ENCODE measurements around the gene LRP1B. TPM values are rescaled to one million over a fixed set of nuclear protein-coding genes. Genes with fewer than 3 reads are reported as not detected.

The LRP1B gene
- total RNA-seq, 4 donors from 2014 or later, result 0.85 to 3.3 (median 1.1) TPM; not detected in 1

DNA sequence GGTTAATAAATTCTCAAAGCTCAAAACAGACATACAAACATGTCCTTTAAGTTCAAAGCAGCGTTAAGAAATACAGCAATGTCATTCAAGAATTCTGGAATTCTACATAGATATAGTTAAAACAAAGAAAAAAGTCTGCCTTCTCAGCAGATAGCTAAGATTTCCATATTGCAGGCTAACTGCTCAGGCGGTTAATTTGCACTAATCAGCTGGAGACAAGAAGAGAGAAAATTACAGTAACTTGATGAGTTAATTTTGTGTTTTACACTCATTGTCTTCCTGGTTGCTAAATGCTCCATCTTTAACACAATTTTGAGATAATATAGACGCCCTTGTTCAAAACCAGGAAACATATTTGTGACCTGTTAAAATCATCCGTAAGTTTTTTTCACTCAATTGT is 1012.0 kb downstream of the LRP1B start:
- H3K4me3 ChIP-seq, result no peak overlapping the region
- no peaks in the 10 kb centered on the region for H3K9me3 ChIP-seq
- no peaks in the 10 kb centered on the region for H3K36me3 ChIP-seq
- DNase-seq, result no peak
- no peaks in the 10 kb centered on the region for H3K27me3 ChIP-seq
- H3K4me1 ChIP-seq, result no peaks in the 10 kb centered on the region
- H3K27ac ChIP-seq, result no peak overlapping the region
- TF ChIP-seq, protein P1, sequence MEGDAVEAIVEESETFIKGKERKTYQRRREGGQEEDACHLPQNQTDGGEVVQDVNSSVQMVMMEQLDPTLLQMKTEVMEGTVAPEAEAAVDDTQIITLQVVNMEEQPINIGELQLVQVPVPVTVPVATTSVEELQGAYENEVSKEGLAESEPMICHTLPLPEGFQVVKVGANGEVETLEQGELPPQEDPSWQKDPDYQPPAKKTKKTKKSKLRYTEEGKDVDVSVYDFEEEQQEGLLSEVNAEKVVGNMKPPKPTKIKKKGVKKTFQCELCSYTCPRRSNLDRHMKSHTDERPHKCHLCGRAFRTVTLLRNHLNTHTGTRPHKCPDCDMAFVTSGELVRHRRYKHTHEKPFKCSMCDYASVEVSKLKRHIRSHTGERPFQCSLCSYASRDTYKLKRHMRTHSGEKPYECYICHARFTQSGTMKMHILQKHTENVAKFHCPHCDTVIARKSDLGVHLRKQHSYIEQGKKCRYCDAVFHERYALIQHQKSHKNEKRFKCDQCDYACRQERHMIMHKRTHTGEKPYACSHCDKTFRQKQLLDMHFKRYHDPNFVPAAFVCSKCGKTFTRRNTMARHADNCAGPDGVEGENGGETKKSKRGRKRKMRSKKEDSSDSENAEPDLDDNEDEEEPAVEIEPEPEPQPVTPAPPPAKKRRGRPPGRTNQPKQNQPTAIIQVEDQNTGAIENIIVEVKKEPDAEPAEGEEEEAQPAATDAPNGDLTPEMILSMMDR (IDR thresholded peaks at IDR 0.05), result no peak
- no peak for TF ChIP-seq POLR2A (IDR thresholded peaks at IDR 0.05)

GRCh38 chr2:141113301-141113700 is 1017.5 kb downstream of the LRP1B start:
- no peak for DNase-seq
- Histone ChIP-seq H3K4me1 (no peaks in the 10 kb centered on the region), H3K27ac (no peak overlapping the region), H3K27me3 (no peaks in the 10 kb centered on the region), H3K4me3 (no peak overlapping the region), H3K9me3 (no peaks in the 10 kb centered on the region), H3K36me3 (no peaks in the 10 kb centered on the region)
- no peak for TF ChIP-seq POLR2A (IDR thresholded peaks at IDR 0.05)
- TF ChIP-seq, protein P1 (IDR thresholded peaks at IDR 0.05), result no peak

DNA sequence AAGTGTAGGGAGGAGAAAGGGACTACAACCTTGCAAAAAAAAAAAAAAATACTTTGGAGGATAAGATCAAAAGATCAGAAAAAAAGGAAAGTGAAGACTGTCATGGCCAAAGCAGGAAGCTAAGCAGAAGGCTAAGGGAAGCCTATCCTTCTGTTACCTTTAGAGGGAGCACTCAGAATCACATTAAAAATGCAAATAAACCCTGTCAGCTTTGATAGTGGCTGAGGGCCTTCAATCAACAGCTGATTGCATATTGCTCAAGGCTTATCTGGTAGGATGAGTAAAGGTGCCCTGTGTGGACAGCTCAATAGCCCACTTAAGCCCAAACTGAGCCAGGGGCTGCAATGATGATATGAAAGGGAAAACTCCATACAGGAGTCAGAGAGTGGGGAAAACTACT is 1021.2 kb downstream of the LRP1B start:
- DNase-seq, result no peak
- no peaks in the 10 kb centered on the region for H3K9me3 ChIP-seq
- H3K36me3 ChIP-seq, result no peaks in the 10 kb centered on the region
- TF ChIP-seq POLR2A (IDR thresholded peaks at IDR 0.05), result no peak
- TF ChIP-seq, protein P1 (IDR thresholded peaks at IDR 0.05), result no peak
- H3K4me3 ChIP-seq, result no peak overlapping the region
- H3K4me1 ChIP-seq, result no peaks in the 10 kb centered on the region
- H3K27me3 ChIP-seq, result no peaks in the 10 kb centered on the region
- H3K27ac ChIP-seq, result no peak overlapping the region

DNA sequence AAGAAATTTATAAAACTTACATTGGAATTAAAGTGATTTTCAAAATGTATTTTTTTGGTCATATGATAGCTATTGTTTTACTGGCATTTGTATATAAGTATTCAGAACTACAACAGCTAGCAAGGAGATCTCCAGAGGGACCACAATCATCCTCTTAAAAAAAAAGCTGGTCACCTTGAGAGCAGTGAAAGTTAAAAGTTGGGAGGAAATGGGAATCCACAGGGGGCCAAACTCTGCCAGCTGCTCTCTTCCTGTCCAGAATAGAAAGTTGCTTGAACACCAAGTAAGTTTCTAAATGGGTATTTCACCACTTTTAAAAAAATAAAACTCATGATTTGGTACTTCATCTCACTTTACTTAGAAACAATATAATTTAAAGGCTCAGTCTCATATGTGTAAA is 1025.1 kb downstream of the LRP1B start:
- Histone ChIP-seq H3K4me1 (no peaks in the 10 kb centered on the region), H3K4me3 (no peak overlapping the region), H3K36me3 (no peaks in the 10 kb centered on the region), H3K27me3 (no peaks in the 10 kb centered on the region), H3K27ac (no peak overlapping the region), H3K9me3 (no peaks in the 10 kb centered on the region)
- TF ChIP-seq POLR2A (IDR thresholded peaks at IDR 0.05), result no peak
- TF ChIP-seq, protein P1 (IDR thresholded peaks at IDR 0.05), result no peak
- no peak for DNase-seq

DNA sequence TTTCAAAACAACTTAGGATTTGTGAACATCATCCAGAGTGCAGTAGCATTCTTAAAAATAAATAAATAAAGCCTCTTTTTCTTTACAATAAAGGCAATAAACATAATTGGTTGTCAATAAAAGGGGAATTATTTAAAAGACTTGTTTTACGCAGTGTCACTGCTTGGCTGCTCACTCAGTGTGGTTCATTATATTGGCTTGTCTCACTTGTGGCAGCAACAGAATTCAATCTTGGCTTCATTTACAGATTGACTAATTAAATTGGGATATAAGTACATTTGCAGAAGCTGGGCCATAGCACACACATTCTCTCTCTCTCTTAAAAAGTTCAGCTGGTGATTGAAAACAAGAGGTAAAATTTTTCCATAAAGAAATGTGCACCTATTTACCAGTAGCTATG is 1027.6 kb downstream of the LRP1B start:
- Histone ChIP-seq H3K27ac (no peak overlapping the region), H3K36me3 (no peaks in the 10 kb centered on the region), H3K4me1 (no peaks in the 10 kb centered on the region), H3K4me3 (no peak overlapping the region), H3K27me3 (no peaks in the 10 kb centered on the region), H3K9me3 (no peaks in the 10 kb centered on the region)
- no peak for DNase-seq
- TF ChIP-seq POLR2A (IDR thresholded peaks at IDR 0.05), result no peak
- TF ChIP-seq, protein P1 (IDR thresholded peaks at IDR 0.05), result no peak

DNA sequence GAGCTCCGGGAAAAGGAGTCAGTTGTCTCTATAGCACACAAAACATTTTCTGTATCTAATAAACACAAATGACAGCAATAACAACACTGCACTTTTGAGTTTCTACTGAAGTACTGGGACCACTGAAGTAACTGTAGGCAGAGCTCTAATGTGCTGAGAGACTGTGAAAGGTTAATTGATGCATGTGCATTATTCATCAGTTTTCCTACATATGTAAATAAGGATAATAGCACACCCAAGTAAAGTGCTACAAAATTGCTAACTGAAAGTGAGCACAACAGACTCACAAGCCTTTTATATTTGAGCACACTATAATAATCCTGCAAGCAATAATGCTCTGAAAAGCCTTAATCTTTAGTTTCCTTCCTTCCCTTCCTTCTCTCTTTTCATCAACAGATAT is 1051.6 kb downstream of the LRP1B start:
- TF ChIP-seq, protein P1 (IDR thresholded peaks at IDR 0.05), result no peak
- no peak for TF ChIP-seq POLR2A (IDR thresholded peaks at IDR 0.05)
- no peaks in the 10 kb centered on the region for H3K27me3 ChIP-seq
- no peak for DNase-seq
- no peaks in the 10 kb centered on the region for H3K36me3 ChIP-seq
- no peaks in the 10 kb centered on the region for H3K9me3 ChIP-seq
- H3K4me3 ChIP-seq, result no peak overlapping the region
- no peaks in the 10 kb centered on the region for H3K4me1 ChIP-seq
- no peak overlapping the region for H3K27ac ChIP-seq

Data from Peyer's patch (tissue), 4 donors.